ENCODE measurements around the gene CEACAM5.

- TF ChIP-seq, protein P1, sequence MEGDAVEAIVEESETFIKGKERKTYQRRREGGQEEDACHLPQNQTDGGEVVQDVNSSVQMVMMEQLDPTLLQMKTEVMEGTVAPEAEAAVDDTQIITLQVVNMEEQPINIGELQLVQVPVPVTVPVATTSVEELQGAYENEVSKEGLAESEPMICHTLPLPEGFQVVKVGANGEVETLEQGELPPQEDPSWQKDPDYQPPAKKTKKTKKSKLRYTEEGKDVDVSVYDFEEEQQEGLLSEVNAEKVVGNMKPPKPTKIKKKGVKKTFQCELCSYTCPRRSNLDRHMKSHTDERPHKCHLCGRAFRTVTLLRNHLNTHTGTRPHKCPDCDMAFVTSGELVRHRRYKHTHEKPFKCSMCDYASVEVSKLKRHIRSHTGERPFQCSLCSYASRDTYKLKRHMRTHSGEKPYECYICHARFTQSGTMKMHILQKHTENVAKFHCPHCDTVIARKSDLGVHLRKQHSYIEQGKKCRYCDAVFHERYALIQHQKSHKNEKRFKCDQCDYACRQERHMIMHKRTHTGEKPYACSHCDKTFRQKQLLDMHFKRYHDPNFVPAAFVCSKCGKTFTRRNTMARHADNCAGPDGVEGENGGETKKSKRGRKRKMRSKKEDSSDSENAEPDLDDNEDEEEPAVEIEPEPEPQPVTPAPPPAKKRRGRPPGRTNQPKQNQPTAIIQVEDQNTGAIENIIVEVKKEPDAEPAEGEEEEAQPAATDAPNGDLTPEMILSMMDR (IDR thresholded peaks at IDR 0.05): no peak
- no peak for TF ChIP-seq POLR2A (IDR thresholded peaks at IDR 0.05)
Measured at GRCh38 chr19:41769608-41770007, 61.2 kb downstream of the CEACAM5 start.

Measured in testis (tissue), 2 donors.